GM18502 (cell line): ENCODE results near the gene DFFB.
"Not testable (repeated sequence)": the region's sequence is repeated elsewhere in the genome, so short reads cannot be mapped to it uniquely, and the experiment has no call there.

Experiments
- ATAC-seq: cut with Tn5 transposase; IDR thresholded peaks from one replicate; pipeline ENCODE4 v1.9.1; 2021; ENCODE audit warnings: mild to moderate bottlenecking; ENCODE audit not compliant: unreplicated experiment, poor library complexity

The DFFB gene

GRCh38 chr1:3907031-3907534, 49.8 kb downstream of the DFFB start:
- no peak for ATAC-seq

- ATAC-seq, result no peak
These were observed 50.4 kb downstream of the DFFB start for GRCh38 chr1:3907621-3908165.

- no peak for ATAC-seq
These were observed 51.7 kb downstream of the DFFB start for GRCh38 chr1:3908886-3909517.

GRCh38 chr1:3909615-3910014, 52.3 kb downstream of the DFFB start:
- no peak for ATAC-seq

- ATAC-seq, result no peak
These were observed 52.9 kb downstream of the DFFB start for GRCh38 chr1:3910049-3910731.

- ATAC-seq, result peak; percentile 58
These were observed 53.9 kb downstream of the DFFB start for GRCh38 chr1:3910857-3911845.

- ATAC-seq, result no peak
These were observed 54.9 kb downstream of the DFFB start for GRCh38 chr1:3911981-3912808.

- ATAC-seq, result no peak
These were observed 55.8 kb downstream of the DFFB start for GRCh38 chr1:3912809-3913685.

GRCh38 chr1:3914331-3914851, 57.1 kb downstream of the DFFB start:
- ATAC-seq, result no peak

- no peak for ATAC-seq
These were observed 57.6 kb downstream of the DFFB start for GRCh38 chr1:3914911-3915310.

GRCh38 chr1:3915551-3916121, 58.4 kb downstream of the DFFB start:
- no peak for ATAC-seq

- ATAC-seq, result no peak
These were observed 60.5 kb downstream of the DFFB start for GRCh38 chr1:3917761-3918160.

GRCh38 chr1:3918359-3918758, 61.1 kb downstream of the DFFB start:
- ATAC-seq, result not testable (repeated sequence)

GRCh38 chr1:3918966-3919611, 61.8 kb downstream of the DFFB start:
- ATAC-seq, result no peak

GRCh38 chr1:3919706-3920105, 62.4 kb downstream of the DFFB start:
- ATAC-seq, result no peak

- ATAC-seq, result no peak
These were observed 64.5 kb downstream of the DFFB start for GRCh38 chr1:3921765-3922164.

- ATAC-seq, result no peak
These were observed 65.0 kb downstream of the DFFB start for GRCh38 chr1:3922201-3922725.
